Effector memory CD8-positive, alpha-beta T cell (primary cell): ENCODE measurements around the gene DACT2.

ENCODE experiments used
- ATAC-seq: fragments of 150-1000 bp; cut with Tn5 transposase; replicated peaks from 2 replicates; pipeline ENCODE4 v1.10.0; 2021; ENCODE audit warnings: mild to moderate bottlenecking, moderate library complexity
- DNase-seq, 3 experiments: peaks; one replicate each; pipeline ENCODE4 v3.0.0; 2021
- H3K27ac Mint-ChIP-seq, 2 donors: one replicate each; pipeline ENCODE4 v1.8.0; 2022; ENCODE audit warnings: mild to moderate bottlenecking in 2 of 2, mixed read lengths in 2 of 2, moderate library complexity in 2 of 2
- H3K27me3 Mint-ChIP-seq, 2 donors: one replicate each; pipeline ENCODE4 v1.8.0; 2022; ENCODE audit warnings: mixed read lengths in 2 of 2
- H3K36me3 Mint-ChIP-seq: one replicate; pipeline ENCODE4 v1.8.0; 2022; ENCODE audit warnings: mild to moderate bottlenecking, moderate library complexity, mixed read lengths; ENCODE audit not compliant: insufficient read depth
- H3K4me1 Mint-ChIP-seq, 2 donors: one replicate each; pipeline ENCODE4 v1.8.0; 2022; ENCODE audit warnings: low read depth in 2 of 2, mixed read lengths in 2 of 2
- H3K4me3 Mint-ChIP-seq, 2 donors: one replicate each; pipeline ENCODE4 v1.8.0; 2022; ENCODE audit warnings: mild to moderate bottlenecking in 2 of 2, mixed read lengths in 2 of 2, moderate library complexity in 2 of 2
- H3K9me3 Mint-ChIP-seq, 2 donors: one replicate each; pipeline ENCODE4 v1.8.0; 2022; ENCODE audit warnings: mixed read lengths in 2 of 2

Gene DACT2

DNA sequence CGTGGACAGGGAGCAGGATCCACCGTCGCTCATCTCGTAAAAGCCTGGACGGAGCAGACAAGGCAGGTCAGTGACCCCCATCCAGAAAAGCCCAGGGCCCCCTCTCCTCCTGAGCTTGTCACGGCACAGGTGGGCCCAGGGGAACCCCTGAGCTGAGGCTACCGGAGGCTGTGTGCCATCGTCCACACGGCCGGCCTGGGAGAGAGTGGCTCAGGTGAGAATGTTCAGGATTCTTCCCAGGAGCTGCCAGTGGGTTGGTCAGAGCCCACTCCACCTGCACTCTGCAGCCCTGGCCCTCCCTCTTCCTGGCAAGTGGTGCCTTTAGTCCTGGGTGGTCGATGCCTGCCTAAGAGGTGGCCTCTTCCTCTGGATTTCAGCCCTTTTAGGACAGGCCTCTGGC, 9.2 kb downstream of the DACT2 start:
- Mint-ChIP-seq H3K4me1 (no peaks in the 10 kb centered on the region), H3K27ac (no peak overlapping the region), H3K36me3 (no peaks in the 10 kb centered on the region), H3K9me3 (no peaks in the 10 kb centered on the region), H3K27me3 (peaks cover 13 to 26% of the 10 kb centered on the region in 2 donors), H3K4me3 (no peak overlapping the region)
- DNase-seq (no peak), ATAC-seq (no peak)

DNA sequence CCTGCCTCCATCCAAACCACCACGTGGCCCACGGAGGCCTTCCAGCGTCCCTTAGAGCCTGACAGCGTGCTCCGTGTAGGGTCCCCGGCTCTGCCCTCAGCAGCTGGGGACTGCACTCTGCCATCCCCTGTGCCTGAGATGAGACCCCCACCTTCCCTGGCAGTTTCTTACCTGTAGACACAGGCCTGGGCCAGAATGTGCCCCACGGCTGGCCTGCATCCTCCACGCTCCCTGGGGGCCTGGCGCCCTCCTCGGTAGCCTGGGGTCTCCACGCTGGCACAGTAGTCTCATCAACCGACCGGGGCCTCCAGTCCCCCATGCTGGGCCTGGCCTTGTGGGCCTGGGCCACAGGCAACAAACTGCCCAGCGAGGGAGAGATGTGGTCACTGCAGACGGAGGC, 9.6 kb downstream of the DACT2 start:
- no peak overlapping the region for H3K27ac Mint-ChIP-seq
- no peak overlapping the region for H3K4me3 Mint-ChIP-seq
- H3K4me1 Mint-ChIP-seq: no peaks in the 10 kb centered on the region
- no peak for DNase-seq
- no peak for ATAC-seq
- H3K9me3 Mint-ChIP-seq: no peaks in the 10 kb centered on the region
- H3K36me3 Mint-ChIP-seq: no peaks in the 10 kb centered on the region
- H3K27me3 Mint-ChIP-seq: peaks cover 13 to 23% of the 10 kb centered on the region in 2 donors

DNA sequence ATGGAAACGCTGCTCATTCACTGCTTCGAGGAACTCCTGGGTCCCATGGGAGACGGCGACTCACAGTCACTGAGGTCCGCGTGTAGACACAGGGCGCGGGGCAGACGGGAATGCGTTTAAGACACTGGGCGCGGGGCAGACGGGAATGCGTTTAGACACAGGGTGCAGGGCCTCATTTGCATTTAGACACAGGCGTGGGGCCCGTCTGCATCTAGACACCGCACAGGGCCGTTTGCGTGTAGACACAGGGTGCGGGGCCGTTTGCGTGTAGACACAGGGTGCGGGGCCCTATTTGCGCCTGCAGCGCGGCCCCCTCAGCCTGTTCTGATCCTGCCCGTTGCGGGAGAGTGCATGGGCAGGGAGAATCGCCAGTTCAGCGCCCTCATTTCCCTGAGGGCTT, 10.4 kb downstream of the DACT2 start:
- no peaks in the 10 kb centered on the region for H3K9me3 Mint-ChIP-seq
- DNase-seq: no peak
- H3K4me1 Mint-ChIP-seq: no peaks in the 10 kb centered on the region
- ATAC-seq: no peak
- peaks cover 13 to 26% of the 10 kb centered on the region in 2 donors for H3K27me3 Mint-ChIP-seq
- no peak overlapping the region for H3K27ac Mint-ChIP-seq
- H3K36me3 Mint-ChIP-seq: no peaks in the 10 kb centered on the region
- no peak overlapping the region for H3K4me3 Mint-ChIP-seq

DNA sequence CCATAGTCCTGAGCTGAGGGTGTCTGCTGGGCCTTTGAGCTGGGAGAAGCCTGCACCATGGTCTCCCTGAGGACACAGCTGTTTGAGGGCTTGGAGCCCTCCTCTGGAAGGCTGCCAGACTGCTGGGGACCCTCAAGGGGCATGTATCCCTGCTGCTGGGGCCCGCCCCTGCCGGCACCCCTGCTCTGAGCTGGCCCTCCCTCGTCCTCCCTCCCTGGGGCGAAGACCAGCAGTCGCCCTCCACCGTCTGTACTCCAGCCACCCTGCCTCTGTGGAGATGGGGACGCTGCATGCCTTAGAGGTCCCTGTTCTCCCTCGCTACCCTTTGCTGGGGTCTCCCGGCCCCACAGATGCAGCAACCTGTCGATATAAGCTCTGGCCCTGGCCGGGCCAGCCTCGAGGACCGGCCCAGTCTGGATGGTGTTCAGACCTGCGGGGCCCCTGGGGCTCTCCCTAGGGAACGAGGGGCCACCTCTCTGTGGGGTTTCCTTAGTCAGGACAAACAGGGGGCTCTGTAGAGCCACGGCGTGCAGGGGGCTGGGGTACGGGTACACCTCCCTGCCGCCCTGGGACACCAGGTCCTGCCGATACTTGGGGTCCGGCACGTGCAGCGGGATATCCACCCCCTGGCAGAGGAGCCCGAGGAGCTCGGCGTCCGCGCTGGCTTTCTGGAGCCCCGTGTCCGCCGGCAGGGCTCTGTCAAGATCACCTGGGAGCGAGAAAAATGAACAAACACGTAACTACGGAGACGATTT, 11.0 kb downstream of the DACT2 start:
- peaks cover 7 to 23% of the 10 kb centered on the region in 2 donors for H3K27me3 Mint-ChIP-seq
- H3K9me3 Mint-ChIP-seq: no peaks in the 10 kb centered on the region
- H3K36me3 Mint-ChIP-seq: no peaks in the 10 kb centered on the region
- ATAC-seq (no peak), DNase-seq (no peak)
- H3K27ac Mint-ChIP-seq: no peak overlapping the region
- H3K4me1 Mint-ChIP-seq: no peaks in the 10 kb centered on the region
- H3K4me3 Mint-ChIP-seq: no peak overlapping the region

DNA sequence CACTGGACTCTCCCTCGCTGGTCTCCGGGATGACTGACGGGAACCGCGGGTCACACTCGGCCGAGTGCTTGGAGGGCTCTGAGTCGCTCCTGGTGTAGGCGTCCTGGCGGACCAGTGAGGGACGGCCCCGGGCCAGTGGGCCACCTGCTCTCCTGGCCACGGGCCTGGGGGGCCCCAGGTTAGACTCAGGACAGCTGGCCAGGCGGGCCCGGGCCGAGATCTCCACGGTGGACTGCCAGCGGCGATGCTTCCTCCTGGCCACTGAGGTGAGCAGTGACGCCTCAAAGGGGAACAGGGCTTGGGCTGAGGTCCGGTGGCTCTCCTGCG, 11.9 kb downstream of the DACT2 start:
- H3K27me3 Mint-ChIP-seq: peaks cover 6 to 16% of the 10 kb centered on the region in 2 donors
- H3K36me3 Mint-ChIP-seq: no peaks in the 10 kb centered on the region
- no peaks in the 10 kb centered on the region for H3K4me1 Mint-ChIP-seq
- H3K9me3 Mint-ChIP-seq: no peaks in the 10 kb centered on the region
- DNase-seq (no peak), ATAC-seq (no peak)
- no peak overlapping the region for H3K4me3 Mint-ChIP-seq
- H3K27ac Mint-ChIP-seq: no peak overlapping the region

DNA sequence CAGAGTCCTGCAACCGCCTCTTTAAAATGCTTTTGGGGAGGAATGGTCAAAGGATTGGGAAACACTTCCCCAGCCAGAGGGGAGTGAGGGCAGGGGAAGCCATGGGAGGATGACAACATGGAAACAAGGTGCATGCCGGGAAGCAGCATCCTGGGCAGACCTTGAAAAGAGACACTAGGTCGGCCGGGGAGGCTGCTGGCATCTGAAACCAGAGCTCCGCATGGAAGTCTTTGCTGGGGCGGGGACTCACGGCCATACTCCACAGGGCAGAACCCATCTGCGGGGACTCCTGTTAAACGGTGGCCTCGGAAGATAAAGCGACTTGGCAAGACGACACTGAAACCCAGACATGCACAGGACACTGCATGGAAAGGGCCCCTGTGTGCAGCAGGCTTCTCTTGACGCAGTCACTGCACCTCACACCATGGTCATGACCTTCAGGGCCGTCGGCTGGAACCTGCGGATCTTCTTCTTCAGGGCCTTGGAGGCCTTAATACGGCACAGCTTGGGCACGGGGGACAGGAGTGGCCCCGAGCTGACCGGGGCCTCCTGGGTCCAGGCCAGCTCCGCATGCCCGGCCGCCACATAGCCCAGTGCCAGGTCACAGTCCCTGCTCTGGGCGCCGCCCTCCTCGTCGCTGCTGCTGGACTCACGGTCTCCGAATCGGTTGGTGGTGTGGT, 12.4 kb downstream of the DACT2 start:
- no peak overlapping the region for H3K4me3 Mint-ChIP-seq
- H3K27me3 Mint-ChIP-seq: peaks cover 6 to 19% of the 10 kb centered on the region in 2 donors
- no peaks in the 10 kb centered on the region for H3K4me1 Mint-ChIP-seq
- ATAC-seq (no peak), DNase-seq (no peak)
- no peaks in the 10 kb centered on the region for H3K9me3 Mint-ChIP-seq
- no peak overlapping the region for H3K27ac Mint-ChIP-seq
- no peaks in the 10 kb centered on the region for H3K36me3 Mint-ChIP-seq

DNA sequence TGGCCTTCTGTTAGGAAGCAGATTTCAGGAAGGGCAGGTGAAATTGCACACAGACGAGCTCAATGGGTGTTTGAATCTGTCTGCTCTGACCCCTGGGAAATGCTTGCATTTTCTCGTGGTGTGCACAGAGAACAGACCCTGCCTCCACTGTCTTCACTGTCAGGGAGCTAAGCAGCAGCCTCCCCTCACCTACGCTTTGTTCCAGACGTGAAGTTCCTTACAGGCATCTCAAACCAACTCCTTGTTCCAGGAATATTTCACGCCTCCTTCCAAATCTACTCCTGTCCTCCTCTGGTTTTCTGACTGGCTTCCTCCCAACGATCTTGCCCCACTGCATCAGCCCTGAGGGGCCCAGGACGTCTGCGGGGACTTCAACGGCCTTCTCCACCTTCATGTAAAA, 13.7 kb downstream of the DACT2 start:
- DNase-seq (no peak), ATAC-seq (no peak)
- Mint-ChIP-seq H3K36me3 (no peaks in the 10 kb centered on the region), H3K9me3 (no peaks in the 10 kb centered on the region), H3K27me3 (peaks cover 0 to 27% of the 10 kb centered on the region in 2 donors), H3K4me3 (no peak overlapping the region), H3K27ac (no peak overlapping the region), H3K4me1 (no peaks in the 10 kb centered on the region)

DNA sequence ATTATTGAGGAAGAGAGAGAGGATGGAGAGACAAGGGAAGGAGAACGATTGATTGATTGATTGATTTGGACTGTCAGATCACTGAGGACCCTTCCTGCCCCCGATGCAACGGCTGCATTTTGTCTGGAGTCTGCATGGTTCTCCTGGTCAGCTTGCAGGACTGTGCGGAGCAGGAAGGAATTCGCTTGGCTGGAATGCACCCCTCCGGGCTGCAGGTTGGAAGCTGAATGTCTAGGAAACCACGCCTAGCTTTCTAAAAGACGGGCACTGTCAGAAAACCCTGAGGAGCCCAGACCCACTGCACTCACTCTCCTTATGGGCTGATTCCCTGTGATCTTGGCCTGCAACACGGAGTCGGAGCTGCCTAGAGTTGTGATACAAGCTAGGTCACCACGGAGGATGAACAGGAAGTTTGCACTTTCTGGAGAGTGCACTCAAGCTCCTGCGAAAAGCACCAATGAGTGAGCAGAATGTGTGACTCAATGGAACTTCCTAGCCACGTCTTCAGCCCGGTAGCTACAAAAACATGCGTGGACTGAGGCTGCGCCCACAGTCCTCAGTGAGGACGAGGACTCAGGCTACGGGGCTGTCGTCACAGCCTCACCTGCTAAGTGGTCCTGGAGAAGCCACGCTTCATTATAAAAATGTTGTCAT, 14.4 kb downstream of the DACT2 start:
- ATAC-seq: no peak
- no peak overlapping the region for H3K27ac Mint-ChIP-seq
- no peak for DNase-seq

DNA sequence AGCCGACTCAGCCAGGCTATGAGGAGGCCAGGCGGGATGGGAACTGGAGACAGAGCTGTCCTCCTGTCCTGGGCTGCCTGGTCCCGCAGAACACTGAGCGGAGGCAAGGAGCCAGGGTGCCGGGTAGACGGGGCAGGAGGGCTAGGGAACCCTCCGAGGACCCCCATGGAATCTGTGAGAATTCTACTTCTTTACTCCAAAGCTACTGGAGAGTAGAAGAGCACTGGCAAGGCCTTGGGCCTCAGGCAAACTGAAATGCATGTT, 14.9 kb downstream of the DACT2 start:
- H3K4me3 Mint-ChIP-seq: no peak overlapping the region
- H3K4me1 Mint-ChIP-seq: no peaks in the 10 kb centered on the region
- H3K27me3 Mint-ChIP-seq: peaks cover 0 to 33% of the 10 kb centered on the region in 2 donors
- ATAC-seq (no peak), DNase-seq (no peak)
- H3K36me3 Mint-ChIP-seq: no peaks in the 10 kb centered on the region
- H3K9me3 Mint-ChIP-seq: no peaks in the 10 kb centered on the region
- H3K27ac Mint-ChIP-seq: no peak overlapping the region

More for the DNA sequence above, 14.4 kb downstream of the DACT2 start:
- peaks cover 0 to 28% of the 10 kb centered on the region in 2 donors for H3K27me3 Mint-ChIP-seq
- H3K4me1 Mint-ChIP-seq: no peaks in the 10 kb centered on the region
- H3K4me3 Mint-ChIP-seq: no peak overlapping the region
- no peaks in the 10 kb centered on the region for H3K36me3 Mint-ChIP-seq
- no peaks in the 10 kb centered on the region for H3K9me3 Mint-ChIP-seq

DNA sequence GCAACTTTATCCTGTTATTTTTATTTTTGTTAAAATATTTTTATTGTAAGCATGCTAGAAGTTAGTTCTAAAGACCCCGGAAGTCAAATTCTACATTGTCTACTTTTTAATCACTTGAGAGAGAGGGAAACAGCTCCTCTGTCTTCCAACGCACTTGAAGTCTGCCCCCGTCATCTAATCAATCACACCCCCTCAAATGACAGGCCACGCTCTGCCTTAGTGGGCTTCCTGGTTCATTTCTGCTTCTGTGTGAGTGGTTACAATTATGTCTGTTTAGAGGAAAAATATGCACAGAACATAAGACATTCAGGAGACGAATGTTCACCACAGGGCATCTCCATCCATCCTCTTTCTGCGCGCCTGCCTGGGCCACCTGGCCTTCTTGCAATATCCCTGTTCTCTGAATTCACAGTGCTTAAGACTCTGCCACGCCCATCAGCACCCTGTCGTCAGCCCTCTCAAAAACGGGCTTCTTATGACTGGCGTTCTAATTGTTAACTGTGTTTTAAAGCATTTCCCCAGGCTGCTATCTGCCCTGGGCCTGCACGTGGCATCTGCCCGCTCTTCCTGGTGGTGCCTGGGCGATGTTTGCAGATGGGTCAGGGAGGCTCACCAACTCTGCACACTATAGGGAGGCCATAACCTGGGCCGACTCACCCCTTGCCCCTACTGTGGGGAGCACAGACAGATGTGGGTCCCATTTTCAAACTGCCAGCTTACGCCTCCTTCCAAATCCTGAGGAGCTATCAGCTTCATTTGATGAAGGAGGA, 15.4 kb downstream of the DACT2 start:
- no peaks in the 10 kb centered on the region for H3K9me3 Mint-ChIP-seq
- H3K27ac Mint-ChIP-seq: no peak overlapping the region
- ATAC-seq: no peak
- no peak for DNase-seq
- no peak overlapping the region for H3K4me3 Mint-ChIP-seq
- no peaks in the 10 kb centered on the region for H3K4me1 Mint-ChIP-seq
- peaks cover 0 to 35% of the 10 kb centered on the region in 2 donors for H3K27me3 Mint-ChIP-seq
- no peaks in the 10 kb centered on the region for H3K36me3 Mint-ChIP-seq

DNA sequence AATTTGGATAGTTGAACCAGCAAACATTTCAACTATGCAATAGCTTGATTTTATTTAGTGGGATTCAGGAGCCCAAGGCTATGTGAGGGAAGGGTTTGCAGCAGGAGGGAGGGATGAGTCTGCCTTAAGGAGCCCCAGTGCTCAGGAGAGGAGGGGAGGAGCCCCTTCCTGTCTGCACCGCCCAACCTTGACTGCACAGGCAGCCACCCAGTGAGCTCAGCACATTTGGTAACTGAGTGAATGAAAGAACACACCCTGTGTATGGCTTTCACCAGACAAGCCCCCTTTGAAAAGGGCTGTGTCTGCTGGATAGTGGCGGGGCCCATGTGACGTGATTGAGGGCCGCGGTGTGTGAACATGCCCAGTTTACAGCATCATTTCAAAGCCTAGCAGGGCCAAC, 17.0 kb downstream of the DACT2 start:
- no peak overlapping the region for H3K4me3 Mint-ChIP-seq
- no peak for ATAC-seq
- peaks cover 0 to 40% of the 10 kb centered on the region in 2 donors for H3K27me3 Mint-ChIP-seq
- H3K4me1 Mint-ChIP-seq: no peaks in the 10 kb centered on the region
- DNase-seq: no peak
- H3K27ac Mint-ChIP-seq: no peak overlapping the region
- no peaks in the 10 kb centered on the region for H3K36me3 Mint-ChIP-seq
- no peaks in the 10 kb centered on the region for H3K9me3 Mint-ChIP-seq

DNA sequence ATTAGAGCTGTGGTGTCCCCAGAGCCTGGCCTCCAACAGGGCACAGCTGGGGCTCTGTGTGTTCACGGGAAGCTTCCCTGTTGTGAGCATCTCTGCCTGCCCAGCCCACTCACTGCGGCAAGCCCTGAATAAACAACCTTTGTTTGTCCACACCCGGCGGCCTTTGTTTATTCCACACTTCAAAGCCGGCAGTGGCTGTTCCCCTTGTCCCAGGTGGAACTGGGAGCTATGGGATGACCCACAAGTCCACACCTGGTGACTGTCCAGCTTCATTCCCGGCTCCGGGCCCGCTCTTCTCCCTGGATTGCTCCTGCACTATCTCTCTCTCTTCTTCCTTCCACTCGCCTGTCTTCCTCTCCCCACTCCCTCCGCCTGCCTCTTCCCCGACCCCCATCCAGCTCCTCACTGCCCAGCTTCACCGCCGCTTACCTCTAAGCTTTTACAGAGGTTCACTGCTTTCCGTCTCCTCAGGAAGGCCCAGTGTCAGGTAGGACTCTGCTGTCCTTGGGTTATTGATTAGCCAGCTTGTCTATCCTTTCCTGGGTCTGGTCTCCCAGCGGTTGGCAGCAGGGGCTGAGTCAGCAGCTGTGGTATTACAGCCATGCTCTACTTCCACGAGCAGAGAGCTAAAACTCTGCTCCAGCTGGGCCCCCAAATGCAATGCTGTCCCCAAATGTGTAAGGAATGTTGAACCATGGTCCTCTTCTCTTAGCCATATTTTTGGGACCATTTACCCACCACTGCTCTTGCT, 17.8 kb downstream of the DACT2 start:
- Mint-ChIP-seq H3K4me3 (no peak overlapping the region), H3K4me1 (no peaks in the 10 kb centered on the region), H3K9me3 (no peaks in the 10 kb centered on the region), H3K36me3 (no peaks in the 10 kb centered on the region), H3K27me3 (peaks cover 0 to 44% of the 10 kb centered on the region in 2 donors), H3K27ac (no peak overlapping the region)
- ATAC-seq (no peak), DNase-seq (no peak)

DNA sequence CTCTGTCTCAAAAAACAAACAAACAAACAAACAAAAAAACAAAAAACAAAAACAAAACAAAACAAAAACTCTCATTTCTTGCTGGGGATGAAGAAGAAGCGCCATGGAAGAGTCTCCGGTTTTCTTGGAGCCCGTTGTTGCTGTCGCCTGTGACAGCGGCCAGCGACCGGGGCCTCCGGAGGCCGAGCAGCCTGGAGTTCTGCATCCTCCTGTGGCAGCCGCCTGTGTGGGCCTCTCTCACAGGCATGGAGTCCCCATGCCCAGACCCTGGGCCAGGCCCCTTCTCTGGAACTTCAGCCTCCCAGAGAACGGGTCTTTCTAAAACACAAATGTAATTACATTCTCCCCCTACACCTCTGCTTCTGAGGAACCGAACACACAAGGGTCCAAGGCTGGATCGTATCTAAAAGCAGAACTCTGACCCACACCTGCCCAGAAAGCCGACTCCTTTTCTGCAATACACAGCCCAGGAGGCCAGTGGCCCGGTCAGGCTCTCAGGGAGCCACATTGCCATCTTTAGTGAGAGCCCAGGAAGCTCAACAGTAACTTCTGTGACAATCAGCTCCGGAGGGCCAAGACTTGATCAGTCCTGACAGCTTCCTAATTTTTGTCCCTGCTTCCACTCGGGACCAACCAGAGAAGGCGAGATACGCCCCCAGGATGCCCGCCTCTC, 18.5 kb downstream of the DACT2 start:
- no peaks in the 10 kb centered on the region for H3K9me3 Mint-ChIP-seq
- ATAC-seq: no peak
- no peaks in the 10 kb centered on the region for H3K4me1 Mint-ChIP-seq
- no peak overlapping the region for H3K27ac Mint-ChIP-seq
- no peak for DNase-seq
- H3K27me3 Mint-ChIP-seq: peaks cover 0 to 45% of the 10 kb centered on the region in 2 donors
- no peaks in the 10 kb centered on the region for H3K36me3 Mint-ChIP-seq
- H3K4me3 Mint-ChIP-seq: no peak overlapping the region
